ENCODE measurements around the gene PPIL1. TPM values are rescaled to one million over a fixed set of nuclear protein-coding genes. Genes with fewer than 3 reads are reported as not detected.

PPIL1 gene
- total and polyA plus RNA-seq, 10 of the 15 experiments (the other 5 are each of a cell fraction or from before 2014, with no cell fraction given): 39.5 to 95.8 (median 70.5) TPM

- FAIRE-seq: no peak
- TF ChIP-seq ZBTB40 (IDR thresholded peaks at IDR 0.05; ENCODE audit: borderline replicate concordance) (no peak), SMAD5 (IDR thresholded peaks at IDR 0.05; ENCODE audit: low read depth) (no peak), RFX5 (IDR thresholded peaks at IDR 0.05; ENCODE audit: low read depth, low read length) (no peak), NFIC (IDR thresholded peaks at IDR 0.05; ENCODE audit: low read depth, low read length) (no peak), TCF12 (IDR thresholded peaks at IDR 0.05; ENCODE audit: low read depth, low read length) (no peak), ZNF274 (IDR thresholded peaks at IDR 0.05; ENCODE audit: insufficient read depth, insufficient read length) (no peak), JUND (IDR thresholded peaks at IDR 0.05; ENCODE audit: low read depth, low read length) (no peak)
- TF ChIP-seq, protein P1, sequence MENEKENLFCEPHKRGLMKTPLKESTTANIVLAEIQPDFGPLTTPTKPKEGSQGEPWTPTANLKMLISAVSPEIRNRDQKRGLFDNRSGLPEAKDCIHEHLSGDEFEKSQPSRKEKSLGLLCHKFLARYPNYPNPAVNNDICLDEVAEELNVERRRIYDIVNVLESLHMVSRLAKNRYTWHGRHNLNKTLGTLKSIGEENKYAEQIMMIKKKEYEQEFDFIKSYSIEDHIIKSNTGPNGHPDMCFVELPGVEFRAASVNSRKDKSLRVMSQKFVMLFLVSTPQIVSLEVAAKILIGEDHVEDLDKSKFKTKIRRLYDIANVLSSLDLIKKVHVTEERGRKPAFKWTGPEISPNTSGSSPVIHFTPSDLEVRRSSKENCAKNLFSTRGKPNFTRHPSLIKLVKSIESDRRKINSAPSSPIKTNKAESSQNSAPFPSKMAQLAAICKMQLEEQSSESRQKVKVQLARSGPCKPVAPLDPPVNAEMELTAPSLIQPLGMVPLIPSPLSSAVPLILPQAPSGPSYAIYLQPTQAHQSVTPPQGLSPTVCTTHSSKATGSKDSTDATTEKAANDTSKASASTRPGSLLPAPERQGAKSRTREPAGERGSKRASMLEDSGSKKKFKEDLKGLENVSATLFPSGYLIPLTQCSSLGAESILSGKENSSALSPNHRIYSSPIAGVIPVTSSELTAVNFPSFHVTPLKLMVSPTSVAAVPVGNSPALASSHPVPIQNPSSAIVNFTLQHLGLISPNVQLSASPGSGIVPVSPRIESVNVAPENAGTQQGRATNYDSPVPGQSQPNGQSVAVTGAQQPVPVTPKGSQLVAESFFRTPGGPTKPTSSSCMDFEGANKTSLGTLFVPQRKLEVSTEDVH (IDR thresholded peaks at IDR 0.05; ENCODE audit: low read depth, partially characterized antibody): no peak
- TF ChIP-seq, protein P2, sequence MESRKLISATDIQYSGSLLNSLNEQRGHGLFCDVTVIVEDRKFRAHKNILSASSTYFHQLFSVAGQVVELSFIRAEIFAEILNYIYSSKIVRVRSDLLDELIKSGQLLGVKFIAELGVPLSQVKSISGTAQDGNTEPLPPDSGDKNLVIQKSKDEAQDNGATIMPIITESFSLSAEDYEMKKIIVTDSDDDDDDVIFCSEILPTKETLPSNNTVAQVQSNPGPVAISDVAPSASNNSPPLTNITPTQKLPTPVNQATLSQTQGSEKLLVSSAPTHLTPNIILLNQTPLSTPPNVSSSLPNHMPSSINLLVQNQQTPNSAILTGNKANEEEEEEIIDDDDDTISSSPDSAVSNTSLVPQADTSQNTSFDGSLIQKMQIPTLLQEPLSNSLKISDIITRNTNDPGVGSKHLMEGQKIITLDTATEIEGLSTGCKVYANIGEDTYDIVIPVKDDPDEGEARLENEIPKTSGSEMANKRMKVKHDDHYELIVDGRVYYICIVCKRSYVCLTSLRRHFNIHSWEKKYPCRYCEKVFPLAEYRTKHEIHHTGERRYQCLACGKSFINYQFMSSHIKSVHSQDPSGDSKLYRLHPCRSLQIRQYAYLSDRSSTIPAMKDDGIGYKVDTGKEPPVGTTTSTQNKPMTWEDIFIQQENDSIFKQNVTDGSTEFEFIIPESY (IDR thresholded peaks at IDR 0.05): no peak
- TF ChIP-seq, protein P3, sequence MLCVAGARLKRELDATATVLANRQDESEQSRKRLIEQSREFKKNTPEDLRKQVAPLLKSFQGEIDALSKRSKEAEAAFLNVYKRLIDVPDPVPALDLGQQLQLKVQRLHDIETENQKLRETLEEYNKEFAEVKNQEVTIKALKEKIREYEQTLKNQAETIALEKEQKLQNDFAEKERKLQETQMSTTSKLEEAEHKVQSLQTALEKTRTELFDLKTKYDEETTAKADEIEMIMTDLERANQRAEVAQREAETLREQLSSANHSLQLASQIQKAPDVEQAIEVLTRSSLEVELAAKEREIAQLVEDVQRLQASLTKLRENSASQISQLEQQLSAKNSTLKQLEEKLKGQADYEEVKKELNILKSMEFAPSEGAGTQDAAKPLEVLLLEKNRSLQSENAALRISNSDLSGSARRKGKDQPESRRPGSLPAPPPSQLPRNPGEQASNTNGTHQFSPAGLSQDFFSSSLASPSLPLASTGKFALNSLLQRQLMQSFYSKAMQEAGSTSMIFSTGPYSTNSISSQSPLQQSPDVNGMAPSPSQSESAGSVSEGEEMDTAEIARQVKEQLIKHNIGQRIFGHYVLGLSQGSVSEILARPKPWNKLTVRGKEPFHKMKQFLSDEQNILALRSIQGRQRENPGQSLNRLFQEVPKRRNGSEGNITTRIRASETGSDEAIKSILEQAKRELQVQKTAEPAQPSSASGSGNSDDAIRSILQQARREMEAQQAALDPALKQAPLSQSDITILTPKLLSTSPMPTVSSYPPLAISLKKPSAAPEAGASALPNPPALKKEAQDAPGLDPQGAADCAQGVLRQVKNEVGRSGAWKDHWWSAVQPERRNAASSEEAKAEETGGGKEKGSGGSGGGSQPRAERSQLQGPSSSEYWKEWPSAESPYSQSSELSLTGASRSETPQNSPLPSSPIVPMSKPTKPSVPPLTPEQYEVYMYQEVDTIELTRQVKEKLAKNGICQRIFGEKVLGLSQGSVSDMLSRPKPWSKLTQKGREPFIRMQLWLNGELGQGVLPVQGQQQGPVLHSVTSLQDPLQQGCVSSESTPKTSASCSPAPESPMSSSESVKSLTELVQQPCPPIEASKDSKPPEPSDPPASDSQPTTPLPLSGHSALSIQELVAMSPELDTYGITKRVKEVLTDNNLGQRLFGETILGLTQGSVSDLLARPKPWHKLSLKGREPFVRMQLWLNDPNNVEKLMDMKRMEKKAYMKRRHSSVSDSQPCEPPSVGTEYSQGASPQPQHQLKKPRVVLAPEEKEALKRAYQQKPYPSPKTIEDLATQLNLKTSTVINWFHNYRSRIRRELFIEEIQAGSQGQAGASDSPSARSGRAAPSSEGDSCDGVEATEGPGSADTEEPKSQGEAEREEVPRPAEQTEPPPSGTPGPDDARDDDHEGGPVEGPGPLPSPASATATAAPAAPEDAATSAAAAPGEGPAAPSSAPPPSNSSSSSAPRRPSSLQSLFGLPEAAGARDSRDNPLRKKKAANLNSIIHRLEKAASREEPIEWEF (IDR thresholded peaks at IDR 0.05; ENCODE audit: insufficient replicate concordance, low read depth, low read length): no peak
Measured at GRCh38 chr6:36813526-36813925, 61.1 kb downstream of the PPIL1 start.

More at GRCh38 chr6:36813526-36813925, 61.1 kb downstream of the PPIL1 start:
- Histone ChIP-seq H3K36me3 (ENCODE audit: control insufficient read depth in 2 of 2, insufficient read depth in 2 of 2, low read length in 1 of 2) (no peaks in the 10 kb centered on the region), H3K27ac (ENCODE audit: control insufficient read depth, insufficient read depth) (no peak overlapping the region), H3K4me2 (ENCODE audit: control insufficient read depth, insufficient read depth) (no peak overlapping the region), H3K4me3 (no peak overlapping the region), H2AFZ (ENCODE audit: control insufficient read depth, low read depth, low read length) (no peak overlapping the region), H3K9ac (ENCODE audit: control insufficient read depth, insufficient read depth, low read length) (no peak overlapping the region), H3K9me3 (replicated peaks; ENCODE audit: control insufficient read depth, insufficient read depth, low read length) (no peaks in the 10 kb centered on the region), H3K27me3 (replicated peaks in 1 of 2; ENCODE audit: control insufficient read depth in 2 of 2, insufficient read depth in 2 of 2, low read length in 1 of 2) (no peaks in the 10 kb centered on the region; a peak in 1 of 4 replicates), H3K4me1 (ENCODE audit: control insufficient read depth, insufficient read depth, low read length) (no peaks in the 10 kb centered on the region), H4K20me1 (ENCODE audit: control insufficient read depth, insufficient read depth) (no peaks in the 10 kb centered on the region), H3K79me2 (ENCODE audit: control insufficient read depth, insufficient read depth, low read length) (no peaks in the 10 kb centered on the region)
- POLR2A ChIA-PET: no interaction called here
- RAD21 ChIA-PET (ENCODE audit: unreplicated experiment): no interaction called here
- BruUV-seq (replicated peaks): no TSS peak
- CTCF ChIA-PET: no interaction called here
- SMC1A ChIA-PET (ENCODE audit: uncharacterized antibody, unreplicated experiment): interaction anchor here (1.0 kb wide), 1 partner anchor 198 kb away, joined by 3 read pairs; no protein-coding TSS in a partner anchor
- no peak for DNase-seq (ENCODE audit: low read depth, low spot score)
- 38% methylated on average over 3 of the region's 3 CpGs for WGBS (ENCODE audit: insufficient coverage, insufficient replicate concordance, low lambda C conversion rate, missing lambda C conversion rate)
- no peak for ATAC-seq
- intact Hi-C loops (cut with micrococcal nuclease; ENCODE audit: unreplicated experiment) (no loop called here), in situ Hi-C loops (cut with MboI) (no loop called here)

Data from GM12878 (cell line).